GM18870 (cell line): ENCODE results near the gene HRH1.
"Not testable (repeated sequence)": the region's sequence is repeated elsewhere in the genome, so short reads cannot be mapped to it uniquely, and the experiment has no call there.

Experiments
- ATAC-seq: cut with Tn5 transposase; IDR thresholded peaks from one replicate; pipeline ENCODE4 v1.9.1; 2021; ENCODE audit warnings: moderate library complexity; ENCODE audit not compliant: unreplicated experiment

HRH1 gene

GRCh38 chr3:11204697-11205348 lies 50.5 kb downstream of the HRH1 start:
- no peak for ATAC-seq

GRCh38 chr3:11205881-11206280 lies 51.6 kb downstream of the HRH1 start:
- ATAC-seq: not testable (repeated sequence)

GRCh38 chr3:11206316-11206715 lies 52.0 kb downstream of the HRH1 start:
- ATAC-seq: no peak

- no peak for ATAC-seq
These were observed 52.7 kb downstream of the HRH1 start for GRCh38 chr3:11206953-11207352.

GRCh38 chr3:11211531-11212298 lies 57.4 kb downstream of the HRH1 start:
- no peak for ATAC-seq

- no peak for ATAC-seq
These were observed 58.0 kb downstream of the HRH1 start for GRCh38 chr3:11212299-11212608.

- ATAC-seq: no peak
These were observed 58.5 kb downstream of the HRH1 start for GRCh38 chr3:11212784-11213183.

- no peak for ATAC-seq
These were observed 59.6 kb downstream of the HRH1 start for GRCh38 chr3:11213810-11214450.

GRCh38 chr3:11214451-11214978 lies 60.2 kb downstream of the HRH1 start:
- ATAC-seq: no peak

- not testable (repeated sequence) for ATAC-seq
These were observed 63.1 kb downstream of the HRH1 start for GRCh38 chr3:11217370-11217769.

- no peak for ATAC-seq
These were observed 65.9 kb downstream of the HRH1 start for GRCh38 chr3:11220230-11220629.

- ATAC-seq: no peak
These were observed 67.6 kb downstream of the HRH1 start for GRCh38 chr3:11221818-11222415.

- ATAC-seq: no peak
These were observed 69.7 kb downstream of the HRH1 start for GRCh38 chr3:11224010-11224409.

- ATAC-seq: no peak
These were observed 70.6 kb downstream of the HRH1 start for GRCh38 chr3:11224870-11225229.

- ATAC-seq: no peak
These were observed 71.7 kb downstream of the HRH1 start for GRCh38 chr3:11226042-11226370.

GRCh38 chr3:11228041-11228440 lies 73.7 kb downstream of the HRH1 start:
- ATAC-seq: no peak

GRCh38 chr3:11230125-11230524 lies 75.8 kb downstream of the HRH1 start:
- ATAC-seq: no peak

- ATAC-seq: no peak
These were observed 76.5 kb downstream of the HRH1 start for GRCh38 chr3:11230832-11231231.

GRCh38 chr3:11235385-11235784 lies 81.1 kb downstream of the HRH1 start:
- ATAC-seq: no peak

GRCh38 chr3:11236588-11237461 lies 82.5 kb downstream of the HRH1 start:
- no peak for ATAC-seq

- ATAC-seq: no peak
These were observed 83.8 kb downstream of the HRH1 start for GRCh38 chr3:11238060-11238459.
